OCI-LY1 (cell line): ENCODE data around the gene RPL37A.

ENCODE experiments used
- H2AFZ ChIP-seq: fragments of 200-600 bp; sonication (generic), shearing (Covaris generic); 2 replicates; pipeline ENCODE4 v1.6.0; 2014; ENCODE audit warnings: antibody characterized with exemption, mild to moderate bottlenecking, low read length
- H3F3A ChIP-seq: fragments of 200-600 bp; sonication (generic), shearing (Covaris generic); 2 replicates; pipeline ENCODE4 v1.6.0; 2014; ENCODE audit warnings: mild to moderate bottlenecking, antibody characterized with exemption, low read length, moderate library complexity; ENCODE audit not compliant: insufficient read depth
- H3K27ac ChIP-seq: fragments of 200-600 bp; sonication (generic); 2 replicates; pipeline ENCODE4 v1.5.1; 2014; ENCODE audit warnings: low read length, mixed run types, mild to moderate bottlenecking, low read depth; ENCODE audit not compliant: poor library complexity, severe bottlenecking
- H3K27me3 ChIP-seq: fragments of 200-600 bp; sonication (generic); 2 replicates; pipeline ENCODE4 v1.6.0; 2014; ENCODE audit warnings: antibody characterized with exemption, mild to moderate bottlenecking, low read length, moderate library complexity; ENCODE audit not compliant: insufficient read depth
- H3K36me3 ChIP-seq: fragments of 200-600 bp; sonication (generic); 2 replicates; pipeline ENCODE4 v1.6.1; 2014; ENCODE audit warnings: mild to moderate bottlenecking, antibody characterized with exemption, low read length, moderate library complexity, mixed read lengths; ENCODE audit not compliant: insufficient read depth
- H3K4me1 ChIP-seq: fragments of 200-600 bp; sonication (generic); 2 replicates; pipeline ENCODE4 v1.5.1; 2014; ENCODE audit warnings: mild to moderate bottlenecking, low read length, moderate library complexity; ENCODE audit not compliant: insufficient read depth, severe bottlenecking
- H3K4me2 ChIP-seq: fragments of 200-600 bp; sonication (generic), shearing (Covaris generic); 2 replicates; pipeline ENCODE4 v1.6.1; 2014; ENCODE audit warnings: low read length
- H3K4me3 ChIP-seq: fragments of 200-600 bp; sonication (generic); 2 replicates; pipeline ENCODE4 v1.5.1; 2014; ENCODE audit warnings: low read length, low read depth, mild to moderate bottlenecking, mixed read lengths; ENCODE audit not compliant: poor library complexity, severe bottlenecking
- H3K79me2 ChIP-seq: fragments of 200-600 bp; shearing (Covaris generic); 2 replicates; pipeline ENCODE4 v1.6.1; 2016; ENCODE audit warnings: mixed run types, low read length, mixed read lengths; ENCODE audit not compliant: insufficient read depth
- H3K9ac ChIP-seq: fragments of 200-600 bp; sonication (generic), shearing (Covaris generic); 2 replicates; pipeline ENCODE4 v1.6.1; 2014; ENCODE audit warnings: mild to moderate bottlenecking, low read length, mixed read lengths
- H3K9me2 ChIP-seq: fragments of 200-600 bp; sonication (generic), shearing (Covaris generic); 2 replicates; pipeline ENCODE4 v1.6.1; 2014; ENCODE audit warnings: low read depth, mild to moderate bottlenecking, low read length, mixed read lengths
- H3K9me3 ChIP-seq: fragments of 200-600 bp; shearing (Covaris generic); 2 replicates; pipeline ENCODE4 v1.6.1; 2014; ENCODE audit warnings: low read length, mixed read lengths
- H4K20me1 ChIP-seq: fragments of 200-600 bp; sonication (generic), shearing (Covaris generic); 2 replicates; pipeline ENCODE4 v1.6.0; 2016; ENCODE audit warnings: mild to moderate bottlenecking, low read length; ENCODE audit not compliant: insufficient read depth
- CTCF ChIP-seq: fragments of 200-600 bp; sonication (generic), shearing (Covaris generic); IDR thresholded peaks from 2 replicates; pipeline ENCODE4 v1.5.1; 2017; ENCODE audit warnings: mild to moderate bottlenecking, antibody characterized with exemption, low read length, moderate library complexity, mixed read lengths
- EZH2 ChIP-seq: fragments of 200-600 bp; sonication (generic), shearing (Covaris generic); IDR thresholded peaks from 2 replicates; pipeline ENCODE4 v1.8.0; 2017; ENCODE audit warnings: borderline replicate concordance, mixed run types, mild to moderate bottlenecking, antibody characterized with exemption, low read length, moderate library complexity, mixed read lengths

Gene RPL37A

GRCh38 chr2:216546241-216546640, 47.6 kb downstream of the RPL37A start:
- no peak for TF ChIP-seq CTCF
- TF ChIP-seq EZH2, result no peak
- no peak overlapping the region for H2AFZ ChIP-seq
- H3K4me3 ChIP-seq, result no peak overlapping the region
- no peak overlapping the region for H3K27ac ChIP-seq
- no peak overlapping the region for H3K9ac ChIP-seq
- H3K9me2 ChIP-seq, result no peaks in the 10 kb centered on the region
- H3K79me2 ChIP-seq, result no peaks in the 10 kb centered on the region
- no peaks in the 10 kb centered on the region for H3K36me3 ChIP-seq
- H3K4me1 ChIP-seq, result no peaks in the 10 kb centered on the region
- H4K20me1 ChIP-seq, result no peaks in the 10 kb centered on the region
- H3K9me3 ChIP-seq, result no peaks in the 10 kb centered on the region
- no peaks in the 10 kb centered on the region for H3K27me3 ChIP-seq
- H3F3A ChIP-seq, result no peaks in the 10 kb centered on the region
- H3K4me2 ChIP-seq, result no peak overlapping the region

- no peaks in the 10 kb centered on the region for H3K9me2 ChIP-seq
- H3K9ac ChIP-seq, result no peak overlapping the region
- H3K9me3 ChIP-seq, result no peaks in the 10 kb centered on the region
- no peaks in the 10 kb centered on the region for H3F3A ChIP-seq
- no peaks in the 10 kb centered on the region for H3K36me3 ChIP-seq
- no peak for TF ChIP-seq CTCF
- no peak for TF ChIP-seq EZH2
- no peak overlapping the region for H3K4me3 ChIP-seq
- no peaks in the 10 kb centered on the region for H4K20me1 ChIP-seq
- H3K4me1 ChIP-seq, result no peaks in the 10 kb centered on the region
- H3K27ac ChIP-seq, result no peak overlapping the region
- H3K79me2 ChIP-seq, result no peaks in the 10 kb centered on the region
- H2AFZ ChIP-seq, result no peak overlapping the region
- no peaks in the 10 kb centered on the region for H3K27me3 ChIP-seq
- no peak overlapping the region for H3K4me2 ChIP-seq
Observed at GRCh38 chr2:216546641-216547403, 48.2 kb downstream of the RPL37A start.

- Histone ChIP-seq H3F3A (no peaks in the 10 kb centered on the region), H3K4me1 (no peaks in the 10 kb centered on the region), H3K4me2 (no peak overlapping the region), H3K27ac (no peak overlapping the region), H3K36me3 (no peaks in the 10 kb centered on the region), H4K20me1 (no peaks in the 10 kb centered on the region), H3K4me3 (no peak overlapping the region), H3K79me2 (no peaks in the 10 kb centered on the region), H3K9ac (no peak overlapping the region), H3K9me3 (no peaks in the 10 kb centered on the region), H2AFZ (no peak overlapping the region), H3K27me3 (no peaks in the 10 kb centered on the region), H3K9me2 (no peaks in the 10 kb centered on the region)
- TF ChIP-seq CTCF (no peak), EZH2 (no peak)
Observed at GRCh38 chr2:216548901-216549331, 50.3 kb downstream of the RPL37A start.
